SK-N-SH (cell line): Measurements from ENCODE around the gene MNX1. TPM values are rescaled to one million over a fixed set of nuclear protein-coding genes. Genes with fewer than 3 reads are reported as not detected.

Experiments used
- CTCF ChIA-PET: fragments of 300-600, 350-600 bp; formaldehyde crosslinking; extraction: SDS; loops from one replicate; lab custom pipeline; 2021; lab: Yijun Ruan, JAX
- POLR2A ChIA-PET: fragments of 350-600 bp; sonication (Branson Sonifier 250); formaldehyde crosslinking; extraction: SDS; loops from one replicate; lab custom pipeline; 2020; ENCODE audit warnings: antibody characterized with exemption, inconsistent platforms; lab: Yijun Ruan, JAX
- DNase-seq: peaks from one replicate; pipeline ENCODE4 v3.0.0; 2012
- H2AFZ ChIP-seq: fragments of 200-600 bp; sonication (generic); 2 replicates; pipeline ENCODE4 v1.8.1; 2016; ENCODE audit warnings: antibody characterized with exemption, mild to moderate bottlenecking, low read depth
- H3F3A ChIP-seq: fragments of 200-600 bp; sonication (generic); replicated peaks from 2 replicates; pipeline ENCODE3; 2016; ENCODE audit warnings: antibody characterized with exemption, mild to moderate bottlenecking; ENCODE audit not compliant: insufficient read depth
- H3K27ac ChIP-seq, 2 experiments: fragments of 200-500 bp in 1 of 2; fragments of 200-600 bp in 1 of 2; sonication (Bioruptor generic) in 1 of 2; sonication (generic), shearing (Covaris generic) in 1 of 2; 2 replicates each; pipeline versions ENCODE4 v1.5.1 to v1.6.1; 2014 to 2016; ENCODE audit warnings: low read depth in 2 of 2, inconsistent platforms in 1 of 2, low read length in 1 of 2, mild to moderate bottlenecking in 1 of 2, mixed read lengths in 1 of 2
- H3K27me3 ChIP-seq: fragments of 200-600 bp; sonication (generic), shearing (Covaris generic); 2 replicates; pipeline ENCODE4 v1.6.1; 2016; ENCODE audit warnings: mixed run types; ENCODE audit not compliant: insufficient read depth
- H3K36me3 ChIP-seq, 2 experiments: fragments of 200-500 bp in 1 of 2; fragments of 200-600 bp in 1 of 2; sonication (Bioruptor generic) in 1 of 2; sonication (generic) in 1 of 2; replicated peaks in 1 of 2; 2 replicates each; pipeline versions ENCODE3 to v1.5.1; 2014 to 2016; ENCODE audit warnings: low read length in 1 of 2, mild to moderate bottlenecking in 1 of 2; ENCODE audit not compliant: insufficient read depth in 2 of 2, control insufficient read depth in 1 of 2
- H3K4me1 ChIP-seq, 2 experiments: fragments of 200-500 bp in 1 of 2; fragments of 200-600 bp in 1 of 2; sonication (Bioruptor generic) in 1 of 2; sonication (generic), shearing (Covaris generic) in 1 of 2; 2 replicates each; pipeline versions ENCODE4 v1.5.1 to v1.6.1; 2014 to 2016; ENCODE audit warnings: low read depth in 1 of 2, low read length in 1 of 2, mixed run types in 1 of 2; ENCODE audit not compliant: insufficient read depth in 2 of 2, control insufficient read depth in 1 of 2
- H3K4me2 ChIP-seq: fragments of 200-600 bp; sonication (generic), shearing (Covaris generic); 2 replicates; pipeline ENCODE4 v1.6.1; 2017; ENCODE audit warnings: mixed run types
- H3K4me3 ChIP-seq, 2 experiments: fragments of 200-500 bp in 1 of 2; fragments of 200-600 bp in 1 of 2; sonication (Bioruptor generic) in 1 of 2; sonication (generic), shearing (Covaris generic) in 1 of 2; 2 replicates each; pipeline versions ENCODE4 v1.5.1 to v1.8.1; 2014 to 2016; ENCODE audit warnings: low read depth in 2 of 2, inconsistent platforms in 1 of 2, low read length in 1 of 2, mild to moderate bottlenecking in 1 of 2, mixed read lengths in 1 of 2, moderate library complexity in 1 of 2
- H3K79me2 ChIP-seq: fragments of 200-600 bp; sonication (generic); 2 replicates; pipeline ENCODE4 v1.8.1; 2017; ENCODE audit warnings: mild to moderate bottlenecking; ENCODE audit not compliant: insufficient read depth
- H3K9ac ChIP-seq: fragments of 200-600 bp; sonication (generic); 2 replicates; pipeline ENCODE4 v1.6.1; 2017; ENCODE audit warnings: mixed run types
- H3K9me2 ChIP-seq: fragments of 200-600 bp; sonication (generic); 2 replicates; pipeline ENCODE4 v1.6.1; 2017; ENCODE audit warnings: mixed run types
- H3K9me3 ChIP-seq: fragments of 200-600 bp; sonication (generic); 2 replicates; pipeline ENCODE4 v1.6.1; 2017; ENCODE audit warnings: mixed run types, mild to moderate bottlenecking, moderate library complexity
- H4K20me1 ChIP-seq: fragments of 200-600 bp; sonication (generic); 2 replicates; pipeline ENCODE4 v1.6.1; 2017; ENCODE audit warnings: mild to moderate bottlenecking, mixed run types; ENCODE audit not compliant: insufficient read depth
- CHD2 ChIP-seq: fragments of 150-350 bp; IDR thresholded peaks from 2 replicates; pipeline ENCODE4 v1.6.1; 2018; ENCODE audit warnings: low read length; ENCODE audit not compliant: partially characterized antibody
- EP300 ChIP-seq, 2 experiments: IDR thresholded peaks; 2 replicates each; pipeline versions ENCODE4 v1.4.0 to v1.6.1; 2012; ENCODE audit warnings: borderline replicate concordance in 1 of 2, low read depth in 1 of 2, low read length in 1 of 2
- FOSL2 ChIP-seq: IDR thresholded peaks from 2 replicates; pipeline ENCODE4 v1.4.0; 2012; ENCODE audit warnings: low read depth, mild to moderate bottlenecking, moderate library complexity, borderline replicate concordance
- GABPA ChIP-seq: IDR thresholded peaks from 2 replicates; pipeline ENCODE4 v1.4.0; 2012; ENCODE audit warnings: low read depth, mild to moderate bottlenecking
- IRF3 ChIP-seq: fragments of 150-350 bp; IDR thresholded peaks from 2 replicates; pipeline ENCODE4 v1.6.1; 2016; ENCODE audit warnings: mild to moderate bottlenecking, low read depth, low read length
- JUND ChIP-seq: IDR thresholded peaks from 2 replicates; pipeline ENCODE4 v1.4.0; 2012
- MEF2A ChIP-seq: IDR thresholded peaks from 2 replicates; pipeline ENCODE4 v1.4.0; 2012; ENCODE audit warnings: low read depth, borderline replicate concordance
- POLR2AphosphoS5 ChIP-seq: IDR thresholded peaks from 2 replicates; pipeline ENCODE4 v1.6.1; 2012; ENCODE audit warnings: low read depth, low read length
- RAD21 ChIP-seq: IDR thresholded peaks from 2 replicates; pipeline ENCODE4 v1.6.1; 2012; ENCODE audit warnings: mild to moderate bottlenecking, low read length
- RFX5 ChIP-seq: IDR thresholded peaks from 2 replicates; pipeline ENCODE4 v1.6.1; 2012; ENCODE audit warnings: mild to moderate bottlenecking, improper control_type of control experiment, low read length
- SMC3 ChIP-seq: IDR thresholded peaks from 2 replicates; pipeline ENCODE4 v1.6.1; 2012; ENCODE audit warnings: low read depth, low read length, improper control_type of control experiment
- TCF12 ChIP-seq: IDR thresholded peaks from 2 replicates; pipeline ENCODE4 v1.4.0; 2012
- USF1 ChIP-seq: IDR thresholded peaks from 2 replicates; pipeline ENCODE4 v1.4.0; 2012; ENCODE audit warnings: low read depth, borderline replicate concordance
- USF2 ChIP-seq: fragments of 150-350 bp; IDR thresholded peaks from 2 replicates; pipeline ENCODE4 v1.6.1; 2017; ENCODE audit warnings: antibody characterized with exemption, low read length, low read depth, borderline replicate concordance
- ZBTB33 ChIP-seq: IDR thresholded peaks from 2 replicates; pipeline ENCODE4 v1.4.0; 2012; ENCODE audit warnings: low read depth, borderline replicate concordance
- WGBS: methylation state at CpG from one replicate; pipeline ENCODE4 v1.1.6; 2017; ENCODE audit warnings: low lambda C conversion rate; 5-methylcytosine and 5-hydroxymethylcytosine counted together
- polyA plus RNA-seq, 3 experiments: library from polyadenylated mRNA; depleted of rRNA; stranded (reverse); fragments of >200 nt; gene quantifications; 2 replicates each; pipeline ENCODE4 v1.2.3, GENCODE V29; 2012

The MNX1 gene
- polyA plus RNA-seq, 1 of the 3 experiments (the other 2 are of a cell fraction) = not detected

- Histone ChIP-seq H3K27ac (no peak overlapping the region), H3K27me3 (peaks cover 79% of the 10 kb centered on the region), H3K4me2 (no peak overlapping the region), H3K4me1 (peaks cover 0 to 11% of the 10 kb centered on the region in 2 experiments; a peak in 1 of 4 replicates), H4K20me1 (no peaks in the 10 kb centered on the region), H3K9me2 (no peaks in the 10 kb centered on the region), H3K36me3 (no peaks in the 10 kb centered on the region), H3K9me3 (no peaks in the 10 kb centered on the region; the same call in 1 of the 2 replicates), H3F3A (no peaks in the 10 kb centered on the region), H3K9ac (no peak overlapping the region), H2AFZ (no peak overlapping the region), H3K4me3 (no peak overlapping the region), H3K79me2 (no peaks in the 10 kb centered on the region)
- TF ChIP-seq RFX5 (no peak), USF2 (no peak), POLR2AphosphoS5 (no peak)
- no peak for DNase-seq
- ChIA-PET CTCF (interaction anchor here (1.1 to 1.2 kb wide), 2 partner anchors 88 to 89 kb away, joined by 3 read pairs; partner anchors contain the start of gene NOM1), POLR2A (no interaction called here)
- 50% methylated on average over 4 of the region's 4 CpGs for WGBS
Measured at GRCh38 chr7:157037028-157037427, 26.6 kb upstream of the MNX1 start.

- CTCF ChIA-PET = interaction anchor here (1.1 to 1.2 kb wide), 2 partner anchors 87 to 88 kb away, joined by 3 read pairs; partner anchors contain the start of gene NOM1
- no peak overlapping the region for H3K27ac ChIP-seq
- 4% methylated on average over 1 of the region's 1 CpG for WGBS
- TF ChIP-seq EP300 (IDR thresholded peaks at IDR 0.05; ENCODE audit: borderline replicate concordance in 1 of 2, low read depth in 1 of 2, low read length in 1 of 2) (no peak), IRF3 (no peak), RAD21 (no peak), FOSL2 (no peak), TCF12 (no peak)
- TF ChIP-seq, all 33 proteins: peak for 0
- peaks cover 78% of the 10 kb centered on the region for H3K27me3 ChIP-seq
- H3K9ac ChIP-seq = no peak overlapping the region
- H3K4me3 ChIP-seq = no peak overlapping the region
- no peaks in the 10 kb centered on the region for H3F3A ChIP-seq
- no peaks in the 10 kb centered on the region for H4K20me1 ChIP-seq
- no peaks in the 10 kb centered on the region for H3K9me2 ChIP-seq
- DNase-seq = no peak
- peaks cover 0 to 10% of the 10 kb centered on the region in 2 experiments; a peak in 1 of 4 replicates for H3K4me1 ChIP-seq
- POLR2A ChIA-PET = no interaction called here
- no peaks in the 10 kb centered on the region; the same call in 1 of the 2 replicates for H3K9me3 ChIP-seq
- H3K4me2 ChIP-seq = no peak overlapping the region
- H3K79me2 ChIP-seq = no peaks in the 10 kb centered on the region
- no peak overlapping the region for H2AFZ ChIP-seq
- H3K36me3 ChIP-seq = no peaks in the 10 kb centered on the region
Measured at GRCh38 chr7:157035979-157036378, 25.5 kb upstream of the MNX1 start.

- Histone ChIP-seq H3K4me3 (no peak overlapping the region), H4K20me1 (no peaks in the 10 kb centered on the region), H3K36me3 (no peaks in the 10 kb centered on the region), H3K27ac (no peak overlapping the region), H3K79me2 (no peaks in the 10 kb centered on the region), H3K9ac (no peak overlapping the region), H3K9me3 (no peaks in the 10 kb centered on the region; the same call in 1 of the 2 replicates), H3K4me2 (no peak overlapping the region), H2AFZ (no peak overlapping the region), H3K4me1 (peaks cover 0 to 9% of the 10 kb centered on the region in 2 experiments; a peak in 1 of 4 replicates), H3K9me2 (no peaks in the 10 kb centered on the region), H3F3A (no peaks in the 10 kb centered on the region), H3K27me3 (peaks cover 78% of the 10 kb centered on the region)
- TF ChIP-seq SMC3 (no peak), GABPA (no peak), ZBTB33 (no peak), MEF2A (no peak), JUND (no peak), RAD21 (no peak), USF1 (no peak), CHD2 (no peak)
- POLR2A ChIA-PET = no interaction called here
- CTCF ChIA-PET = interaction anchor here (1.3 kb wide), 1 partner anchor 16 kb away, joined by 4 read pairs; no protein-coding TSS in a partner anchor
- DNase-seq = no peak
- WGBS = 67% methylated on average over 8 of the region's 8 CpGs
Measured at GRCh38 chr7:157035302-157035701, 24.8 kb upstream of the MNX1 start.
